Stimulated activated effector memory CD8-positive, alpha-beta T cell treated with anti-CD3 and anti-CD28 coated beads, Interleukin-12 subunit alpha, Interleukin-12 subunit beta, amount 100 ng/mL, for 72 hours (primary cell): ENCODE results near the gene KCNA1.

Experiments
- ATAC-seq: fragments of 150-1000 bp; cut with Tn5 transposase; 2 replicates; pipeline ENCODE4 v1.10.0; 2021
- DNase-seq, 2 donors: peaks; one replicate each; pipeline ENCODE4 v3.0.0; 2021 to 2022; ENCODE audit warnings: low spot score in 2 of 2
- H3K27ac Mint-ChIP-seq: one replicate; pipeline ENCODE4 v1.8.0; 2022; ENCODE audit warnings: mild to moderate bottlenecking, mixed read lengths
- H3K36me3 Mint-ChIP-seq: one replicate; pipeline ENCODE4 v1.8.0; 2022; ENCODE audit warnings: mild to moderate bottlenecking, mixed read lengths
- H3K4me1 Mint-ChIP-seq: one replicate; pipeline ENCODE4 v1.8.0; 2022; ENCODE audit warnings: mixed read lengths
- H3K4me3 Mint-ChIP-seq: one replicate; pipeline ENCODE4 v1.8.0; 2022; ENCODE audit warnings: mild to moderate bottlenecking, mixed read lengths
- H3K9me3 Mint-ChIP-seq: one replicate; pipeline ENCODE4 v1.8.0; 2022; ENCODE audit warnings: mixed read lengths

KCNA1 gene

DNA sequence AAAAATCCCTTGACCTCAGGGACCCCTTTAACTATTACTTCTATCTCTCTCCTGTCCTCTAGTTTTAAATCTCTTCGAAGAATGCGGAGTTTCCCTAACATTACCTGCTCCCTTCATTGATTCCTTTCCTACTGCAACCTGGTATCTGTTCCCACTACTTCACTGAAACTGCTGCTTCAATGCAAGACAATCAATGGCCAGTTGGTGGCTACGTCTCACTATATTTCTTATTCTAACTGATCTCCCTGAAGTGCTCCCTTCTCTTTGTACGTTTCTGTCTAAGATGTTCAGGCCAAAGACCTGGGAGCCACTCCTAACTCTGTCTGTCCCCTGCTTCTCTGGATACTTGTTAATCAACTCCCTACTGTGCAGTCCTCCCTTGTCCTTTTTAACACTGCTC is 10.3 kb upstream of the KCNA1 start:
- ATAC-seq (no peak), DNase-seq (no peak)
- H3K4me3 Mint-ChIP-seq: no peak overlapping the region
- no peaks in the 10 kb centered on the region for H3K4me1 Mint-ChIP-seq
- H3K36me3 Mint-ChIP-seq: no peaks in the 10 kb centered on the region
- no peaks in the 10 kb centered on the region for H3K9me3 Mint-ChIP-seq
- H3K27ac Mint-ChIP-seq: no peak overlapping the region

- Mint-ChIP-seq H3K27ac (no peak overlapping the region), H3K36me3 (no peaks in the 10 kb centered on the region), H3K4me3 (no peak overlapping the region), H3K4me1 (no peaks in the 10 kb centered on the region), H3K9me3 (no peaks in the 10 kb centered on the region)
- DNase-seq: no peak
- ATAC-seq: no peak
Observed at GRCh38 chr12:4900327-4900726, 9.4 kb upstream of the KCNA1 start.

GRCh38 chr12:4905316-4905715 is 4.4 kb upstream of the KCNA1 start:
- no peaks in the 10 kb centered on the region for H3K36me3 Mint-ChIP-seq
- no peak for DNase-seq
- H3K4me1 Mint-ChIP-seq: peaks cover 5% of the 10 kb centered on the region
- H3K27ac Mint-ChIP-seq: no peak overlapping the region
- ATAC-seq: no peak
- H3K9me3 Mint-ChIP-seq: no peaks in the 10 kb centered on the region
- H3K4me3 Mint-ChIP-seq: no peak overlapping the region

DNA sequence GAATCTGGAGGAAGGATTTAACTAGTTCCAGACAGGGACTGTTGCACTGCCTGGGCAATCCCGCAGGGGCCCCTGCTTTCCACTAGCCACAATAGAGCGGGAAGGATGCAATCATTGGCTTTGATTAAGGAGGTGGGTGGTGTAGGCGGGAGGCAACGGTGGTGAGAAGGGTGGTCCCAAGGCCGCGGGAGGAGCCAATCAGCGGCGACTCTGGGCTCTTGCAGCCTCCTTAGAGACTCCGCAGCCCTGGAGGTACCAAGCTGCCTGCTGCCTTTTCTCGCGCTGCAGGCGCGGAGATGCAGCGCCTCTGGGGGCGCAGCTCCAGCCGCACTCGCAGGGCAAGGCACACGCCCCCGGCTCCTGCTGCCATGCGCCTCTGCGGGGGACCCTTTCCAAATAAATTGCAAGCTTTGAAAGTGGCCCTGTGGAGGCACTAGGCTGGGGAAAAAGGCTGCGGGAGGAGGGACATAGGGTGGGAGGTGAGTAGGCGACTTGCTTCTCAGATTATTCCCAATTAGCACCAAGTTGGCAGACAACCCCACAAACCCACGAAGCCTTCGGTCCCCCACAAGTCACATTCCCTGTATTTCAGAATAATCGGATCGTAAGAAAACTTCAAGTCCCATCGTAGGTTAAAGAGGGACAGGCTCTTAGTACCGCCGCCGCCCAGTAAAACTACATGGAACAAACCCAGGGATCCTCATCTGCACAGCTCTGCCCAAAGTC is 858 bp upstream of the KCNA1 start:
- Mint-ChIP-seq H3K9me3 (no peaks in the 10 kb centered on the region), H3K27ac (no peak overlapping the region), H3K36me3 (no peaks in the 10 kb centered on the region), H3K4me3 (peak overlapping the region; percentile 61), H3K4me1 (peaks cover 14% of the 10 kb centered on the region)
- ATAC-seq (peak; percentile 31), DNase-seq (no peak)

GRCh38 chr12:4909410-4909733 is 333 bp upstream of the KCNA1 start:
- peaks cover 14% of the 10 kb centered on the region for H3K4me1 Mint-ChIP-seq
- H3K27ac Mint-ChIP-seq: no peak overlapping the region
- H3K9me3 Mint-ChIP-seq: no peaks in the 10 kb centered on the region
- no peaks in the 10 kb centered on the region for H3K36me3 Mint-ChIP-seq
- ATAC-seq (no peak), DNase-seq (no peak)
- H3K4me3 Mint-ChIP-seq: peak overlapping the region; percentile 61

GRCh38 chr12:4910502-4911315 is 1.0 kb downstream of the KCNA1 start:
- Mint-ChIP-seq H3K4me1 (peaks cover 14% of the 10 kb centered on the region), H3K27ac (no peak overlapping the region), H3K9me3 (no peaks in the 10 kb centered on the region), H3K4me3 (peak overlapping the region; percentile 61), H3K36me3 (no peaks in the 10 kb centered on the region)
- ATAC-seq (peak; percentile 39), DNase-seq (no peak)

GRCh38 chr12:4911316-4911994 is 1.8 kb downstream of the KCNA1 start:
- ATAC-seq (no peak), DNase-seq (no peak)
- Mint-ChIP-seq H3K4me3 (peak overlapping the region; percentile 61), H3K27ac (no peak overlapping the region), H3K4me1 (peaks cover 14% of the 10 kb centered on the region), H3K36me3 (no peaks in the 10 kb centered on the region), H3K9me3 (no peaks in the 10 kb centered on the region)

GRCh38 chr12:4914720-4915119 is 5.0 kb downstream of the KCNA1 start:
- Mint-ChIP-seq H3K9me3 (no peaks in the 10 kb centered on the region), H3K27ac (no peak overlapping the region), H3K4me1 (peaks cover 9% of the 10 kb centered on the region), H3K36me3 (no peaks in the 10 kb centered on the region), H3K4me3 (no peak overlapping the region)
- ATAC-seq (no peak), DNase-seq (no peak)

DNA sequence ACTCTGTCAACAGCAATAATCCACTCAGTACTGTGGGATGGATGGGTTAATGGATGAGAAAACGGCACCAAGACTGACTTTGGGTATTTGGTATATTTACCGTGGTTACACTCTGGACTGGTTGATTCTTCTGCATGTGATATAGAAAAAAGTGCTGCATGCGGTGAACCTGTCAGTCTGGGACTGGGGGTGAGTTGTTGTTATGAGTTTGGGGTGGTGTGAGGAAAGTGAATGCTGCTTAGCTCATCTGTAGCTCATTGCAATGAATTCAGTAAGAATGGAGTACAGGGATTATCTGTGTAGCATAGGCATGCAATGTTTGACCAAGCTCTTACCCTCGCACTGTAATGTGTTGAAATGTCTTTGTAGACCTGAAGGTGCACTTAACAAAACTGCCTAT is 6.0 kb downstream of the KCNA1 start:
- no peak overlapping the region for H3K27ac Mint-ChIP-seq
- H3K4me3 Mint-ChIP-seq: no peak overlapping the region
- ATAC-seq (no peak), DNase-seq (no peak)
- no peaks in the 10 kb centered on the region for H3K9me3 Mint-ChIP-seq
- H3K36me3 Mint-ChIP-seq: no peaks in the 10 kb centered on the region
- peaks cover 9% of the 10 kb centered on the region for H3K4me1 Mint-ChIP-seq

DNA sequence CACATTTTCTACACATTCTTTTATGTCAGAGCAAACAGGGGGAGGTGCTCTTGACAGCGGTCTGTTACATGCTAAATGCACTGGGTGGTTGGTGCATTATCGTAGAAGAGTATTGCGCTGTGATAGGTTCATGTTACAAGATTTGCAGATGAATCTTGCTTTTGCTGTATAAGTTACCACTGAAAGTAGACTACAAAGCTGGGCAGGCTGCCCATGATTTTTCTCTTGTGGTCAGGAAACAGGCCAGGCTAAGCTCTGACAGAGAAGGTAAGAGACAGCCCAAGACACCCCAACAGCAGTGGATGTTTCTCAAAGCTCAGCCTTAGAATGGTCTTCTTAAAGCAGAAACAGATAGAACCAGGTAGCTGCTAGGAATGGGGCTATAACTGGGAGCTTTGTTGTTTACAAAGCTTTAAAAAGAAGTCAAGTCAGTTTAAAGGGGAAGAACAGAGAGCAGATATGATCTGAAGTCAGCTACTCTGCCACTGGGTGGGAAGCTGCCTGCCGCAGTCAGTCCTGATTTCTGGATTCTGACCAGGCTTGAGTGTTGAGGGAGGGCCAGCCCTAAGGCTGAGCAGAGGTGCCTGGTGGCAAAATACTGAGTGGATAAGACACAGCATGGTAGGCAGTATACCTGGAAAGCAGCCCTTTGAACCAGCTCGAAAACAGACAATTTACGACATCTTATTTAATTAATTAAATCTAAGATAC is 9.4 kb downstream of the KCNA1 start:
- ATAC-seq: no peak
- H3K4me1 Mint-ChIP-seq: no peaks in the 10 kb centered on the region
- H3K4me3 Mint-ChIP-seq: no peak overlapping the region
- no peaks in the 10 kb centered on the region for H3K36me3 Mint-ChIP-seq
- no peak for DNase-seq
- no peak overlapping the region for H3K27ac Mint-ChIP-seq
- H3K9me3 Mint-ChIP-seq: no peaks in the 10 kb centered on the region

DNA sequence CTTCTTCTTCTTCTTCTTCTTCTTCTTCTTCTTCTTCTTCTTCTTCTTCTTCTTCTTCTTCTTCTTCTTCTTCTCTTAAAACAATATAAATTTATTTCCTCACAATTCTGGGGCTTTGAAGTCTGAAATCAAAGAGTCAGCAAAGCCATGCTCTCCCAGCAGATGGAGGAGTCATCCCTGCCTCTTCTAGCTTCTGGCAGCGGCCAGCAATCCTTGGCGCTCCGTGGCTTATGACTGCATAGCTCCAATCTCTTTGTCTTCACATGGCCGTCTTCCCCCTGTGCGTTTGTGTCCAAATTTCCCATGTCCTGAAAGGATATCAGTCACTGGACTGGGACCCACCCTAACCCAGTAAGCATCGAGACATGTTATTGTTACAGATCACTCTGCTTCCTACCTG is 22.9 kb downstream of the KCNA1 start:
- DNase-seq: no peak
- Mint-ChIP-seq H3K9me3 (no peaks in the 10 kb centered on the region), H3K36me3 (no peaks in the 10 kb centered on the region), H3K4me1 (no peaks in the 10 kb centered on the region), H3K27ac (no peak overlapping the region), H3K4me3 (no peak overlapping the region)
- no peak for ATAC-seq

- Mint-ChIP-seq H3K4me3 (no peak overlapping the region), H3K9me3 (no peaks in the 10 kb centered on the region), H3K27ac (no peak overlapping the region), H3K36me3 (no peaks in the 10 kb centered on the region), H3K4me1 (no peaks in the 10 kb centered on the region)
- DNase-seq: no peak
- ATAC-seq: no peak
Observed at GRCh38 chr12:4933411-4933810, 23.7 kb downstream of the KCNA1 start.

GRCh38 chr12:4934407-4935035 is 24.8 kb downstream of the KCNA1 start:
- H3K27ac Mint-ChIP-seq: no peak overlapping the region
- no peaks in the 10 kb centered on the region for H3K9me3 Mint-ChIP-seq
- no peaks in the 10 kb centered on the region for H3K4me1 Mint-ChIP-seq
- DNase-seq (no peak), ATAC-seq (no peak)
- no peak overlapping the region for H3K4me3 Mint-ChIP-seq
- H3K36me3 Mint-ChIP-seq: no peaks in the 10 kb centered on the region

GRCh38 chr12:4938900-4939299 is 29.2 kb downstream of the KCNA1 start:
- Mint-ChIP-seq H3K9me3 (no peaks in the 10 kb centered on the region), H3K4me3 (no peak overlapping the region), H3K36me3 (no peaks in the 10 kb centered on the region), H3K27ac (no peak overlapping the region), H3K4me1 (no peaks in the 10 kb centered on the region)
- DNase-seq (no peak), ATAC-seq (no peak)

DNA sequence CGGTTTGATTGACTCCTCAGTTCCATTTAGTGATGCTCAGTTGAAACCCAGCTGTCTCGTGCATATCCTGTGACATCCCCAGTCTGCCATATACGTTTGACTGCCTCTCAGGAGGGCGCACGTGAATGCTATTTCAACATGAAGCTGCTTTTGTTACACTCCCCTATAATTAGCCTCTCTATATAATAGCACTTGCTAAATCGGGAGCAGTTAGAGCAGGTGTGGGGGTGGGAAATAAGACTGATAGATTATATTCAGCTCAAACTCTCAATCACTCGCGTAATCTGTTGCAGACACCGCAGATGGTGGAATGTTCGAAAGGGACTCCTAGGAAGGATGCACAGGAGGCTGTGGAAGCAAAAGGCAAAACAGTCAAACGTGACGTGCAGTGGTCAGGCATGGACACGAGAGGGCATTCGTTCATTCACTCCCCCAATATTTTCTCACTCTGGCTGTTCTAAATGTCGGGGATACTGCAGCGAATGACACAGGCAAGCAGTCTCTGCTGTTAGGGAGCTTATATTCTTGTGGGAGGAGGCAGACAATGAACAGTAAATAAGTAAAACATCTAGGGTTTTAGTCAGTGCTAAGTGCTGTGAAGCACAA is 29.8 kb downstream of the KCNA1 start:
- ATAC-seq: no peak
- Mint-ChIP-seq H3K36me3 (no peaks in the 10 kb centered on the region), H3K4me1 (no peaks in the 10 kb centered on the region), H3K9me3 (no peaks in the 10 kb centered on the region), H3K4me3 (no peak overlapping the region), H3K27ac (no peak overlapping the region)
- no peak for DNase-seq
